Activated T-helper 1 cell treated with anti-CD3 and anti-CD28 coated beads, Interleukin-12 subunit alpha, Interleukin-12 subunit beta, Interleukin-2, Interleukin-4 antibody, amounts not matched to agents 30 ng/mL and 10 ng/mL and 1 ng/mL, durations not matched to agents 14 hours and 24 hours and 36 hours (primary cell): Measurements from ENCODE around the gene DDX56. TPM values are rescaled to one million over a fixed set of nuclear protein-coding genes. Genes with fewer than 3 reads are reported as not detected.

Source experiments
- DNase-seq: peaks from one replicate; pipeline ENCODE4 v3.0.0; 2021; ENCODE audit warnings: low spot score
- H3K27ac Mint-ChIP-seq: one replicate; pipeline ENCODE4 v1.8.0; 2021; ENCODE audit warnings: mild to moderate bottlenecking, mixed read lengths
- H3K27me3 Mint-ChIP-seq: one replicate; pipeline ENCODE4 v1.8.0; 2022; ENCODE audit warnings: mild to moderate bottlenecking, moderate library complexity, mixed read lengths; ENCODE audit not compliant: insufficient read depth
- H3K36me3 Mint-ChIP-seq: one replicate; pipeline ENCODE4 v1.8.0; 2021; ENCODE audit warnings: low read depth, mixed read lengths
- H3K4me1 Mint-ChIP-seq: one replicate; pipeline ENCODE4 v1.8.0; 2021; ENCODE audit warnings: low read depth, mixed read lengths
- H3K4me3 Mint-ChIP-seq: one replicate; pipeline ENCODE4 v1.8.0; 2021; ENCODE audit warnings: mild to moderate bottlenecking, moderate library complexity, mixed read lengths
- H3K9me3 Mint-ChIP-seq: one replicate; pipeline ENCODE4 v1.8.0; 2021; ENCODE audit warnings: mixed read lengths
- intact Hi-C: fragments of 100-400 bp; cut with micrococcal nuclease; formaldehyde crosslinking; loops from one replicate; pipeline ENCODE4 v1.15.1; 2024
- total RNA-seq: library from RNA; stranded (reverse); gene quantifications from 2 replicates; pipeline ENCODE4 v1.2.3, GENCODE V29; 2022

Gene DDX56
- total RNA-seq, 1 donor from 2014 or later, result 166 TPM

- no peaks in the 10 kb centered on the region for H3K36me3 Mint-ChIP-seq
- no peaks in the 10 kb centered on the region for H3K9me3 Mint-ChIP-seq
- no peak overlapping the region for H3K27ac Mint-ChIP-seq
- H3K4me3 Mint-ChIP-seq, result no peak overlapping the region
- intact Hi-C loops, result no loop called here
- no peak for DNase-seq
- peaks cover 7% of the 10 kb centered on the region for H3K4me1 Mint-ChIP-seq
- peaks cover 20% of the 10 kb centered on the region for H3K27me3 Mint-ChIP-seq
These were observed 26.0 kb downstream of the DDX56 start for GRCh38 chr7:44547536-44548231.

GRCh38 chr7:44541876-44542610 lies 31.7 kb downstream of the DDX56 start:
- no peak for DNase-seq
- intact Hi-C loops, result no loop called here
- Mint-ChIP-seq H3K9me3 (no peaks in the 10 kb centered on the region), H3K27ac (no peak overlapping the region), H3K4me1 (no peaks in the 10 kb centered on the region), H3K36me3 (no peaks in the 10 kb centered on the region), H3K27me3 (peaks cover 4% of the 10 kb centered on the region), H3K4me3 (no peak overlapping the region)

GRCh38 chr7:44541028-44541869 lies 32.5 kb downstream of the DDX56 start, which contains the start of gene NPC1L1:
TSS of gene NPC1L1 (minus strand) at chr7:44541330. CDS start at chr7:44541259, 71 bp downstream.
- no peaks in the 10 kb centered on the region for H3K36me3 Mint-ChIP-seq
- no peaks in the 10 kb centered on the region for H3K9me3 Mint-ChIP-seq
- intact Hi-C loops, result no loop called here
- DNase-seq, result no peak
- H3K4me1 Mint-ChIP-seq, result no peaks in the 10 kb centered on the region
- no peaks in the 10 kb centered on the region for H3K27me3 Mint-ChIP-seq
- no peak within 1 kb of the TSS for H3K27ac Mint-ChIP-seq
- H3K4me3 Mint-ChIP-seq, result no peak within 1 kb of the TSS

GRCh38 chr7:44540592-44541027 lies 33.1 kb downstream of the DDX56 start:
- Mint-ChIP-seq H3K27me3 (no peaks in the 10 kb centered on the region), H3K27ac (no peak overlapping the region), H3K4me3 (no peak overlapping the region), H3K9me3 (no peaks in the 10 kb centered on the region), H3K36me3 (no peaks in the 10 kb centered on the region), H3K4me1 (no peaks in the 10 kb centered on the region)
- intact Hi-C loops, result no loop called here
- no peak for DNase-seq

GRCh38 chr7:44539669-44540506 lies 33.8 kb downstream of the DDX56 start:
- Mint-ChIP-seq H3K4me3 (no peak overlapping the region), H3K27ac (no peak overlapping the region), H3K27me3 (no peaks in the 10 kb centered on the region), H3K36me3 (no peaks in the 10 kb centered on the region), H3K4me1 (no peaks in the 10 kb centered on the region), H3K9me3 (no peaks in the 10 kb centered on the region)
- intact Hi-C loops, result no loop called here
- no peak for DNase-seq

- no peaks in the 10 kb centered on the region for H3K4me1 Mint-ChIP-seq
These were observed 34.7 kb downstream of the DDX56 start for GRCh38 chr7:44538798-44539668.

GRCh38 chr7:44538093-44538797 lies 35.5 kb downstream of the DDX56 start:
- Mint-ChIP-seq H3K9me3 (no peaks in the 10 kb centered on the region), H3K4me1 (no peaks in the 10 kb centered on the region), H3K36me3 (no peaks in the 10 kb centered on the region), H3K27ac (no peak overlapping the region), H3K27me3 (no peaks in the 10 kb centered on the region), H3K4me3 (no peak overlapping the region)
- DNase-seq, result no peak
- intact Hi-C loops, result no loop called here

More at GRCh38 chr7:44538798-44539668, 34.7 kb downstream of the DDX56 start:
- no peak for DNase-seq
- no peaks in the 10 kb centered on the region for H3K9me3 Mint-ChIP-seq
- no peak overlapping the region for H3K27ac Mint-ChIP-seq
- no peaks in the 10 kb centered on the region for H3K36me3 Mint-ChIP-seq
- no peak overlapping the region for H3K4me3 Mint-ChIP-seq
- intact Hi-C loops, result no loop called here
- no peaks in the 10 kb centered on the region for H3K27me3 Mint-ChIP-seq

GRCh38 chr7:44537442-44537841 lies 36.3 kb downstream of the DDX56 start:
- H3K27me3 Mint-ChIP-seq, result no peaks in the 10 kb centered on the region

GRCh38 chr7:44536090-44536489 lies 37.6 kb downstream of the DDX56 start:
- Mint-ChIP-seq H3K27ac (no peak overlapping the region), H3K4me1 (no peaks in the 10 kb centered on the region), H3K27me3 (no peaks in the 10 kb centered on the region), H3K9me3 (no peaks in the 10 kb centered on the region), H3K4me3 (no peak overlapping the region), H3K36me3 (no peaks in the 10 kb centered on the region)
- intact Hi-C loops, result no loop called here
- DNase-seq, result no peak

More at GRCh38 chr7:44537442-44537841, 36.3 kb downstream of the DDX56 start:
- H3K4me1 Mint-ChIP-seq, result no peaks in the 10 kb centered on the region
- no peaks in the 10 kb centered on the region for H3K36me3 Mint-ChIP-seq
- DNase-seq, result no peak
- no peak overlapping the region for H3K27ac Mint-ChIP-seq
- H3K4me3 Mint-ChIP-seq, result no peak overlapping the region
- intact Hi-C loops, result no loop called here
- H3K9me3 Mint-ChIP-seq, result no peaks in the 10 kb centered on the region

- Mint-ChIP-seq H3K27me3 (no peaks in the 10 kb centered on the region), H3K4me3 (no peak overlapping the region), H3K4me1 (no peaks in the 10 kb centered on the region), H3K36me3 (no peaks in the 10 kb centered on the region), H3K27ac (no peak overlapping the region), H3K9me3 (no peaks in the 10 kb centered on the region)
- intact Hi-C loops, result no loop called here
- no peak for DNase-seq
These were observed 38.2 kb downstream of the DDX56 start for GRCh38 chr7:44535348-44536064.

- DNase-seq, result peak; percentile 28
- Mint-ChIP-seq H3K36me3 (no peaks in the 10 kb centered on the region), H3K27ac (no peak overlapping the region), H3K9me3 (no peaks in the 10 kb centered on the region), H3K4me3 (no peak overlapping the region), H3K4me1 (no peaks in the 10 kb centered on the region), H3K27me3 (no peaks in the 10 kb centered on the region)
- intact Hi-C loops, result no loop called here
These were observed 39.2 kb downstream of the DDX56 start for GRCh38 chr7:44534501-44534900.
